Chondrocyte (in vitro differentiated cells): Measurements from ENCODE around the gene PCDH12. TPM values are rescaled to one million over a fixed set of nuclear protein-coding genes. Genes with fewer than 3 reads are reported as not detected.

Experiments used
- DNase-seq: peaks from one replicate; pipeline ENCODE4 v3.0.0; 2021; ENCODE audit warnings: mixed read lengths, low spot score
- H3K27ac Mint-ChIP-seq: one replicate; pipeline ENCODE4 v1.8.0; 2021; ENCODE audit warnings: mild to moderate bottlenecking, moderate library complexity, mixed read lengths; ENCODE audit not compliant: unreplicated experiment
- H3K27me3 Mint-ChIP-seq: 2 replicates; pipeline ENCODE4 v1.8.0; 2021; ENCODE audit warnings: low read depth, mixed read lengths
- H3K36me3 Mint-ChIP-seq: 2 replicates; pipeline ENCODE4 v1.8.0; 2021; ENCODE audit warnings: low read depth, mixed read lengths
- H3K4me1 Mint-ChIP-seq: 2 replicates; pipeline ENCODE4 v1.8.0; 2021; ENCODE audit warnings: low read depth, mild to moderate bottlenecking, mixed read lengths
- H3K4me3 Mint-ChIP-seq: one replicate; pipeline ENCODE4 v1.8.0; 2021; ENCODE audit warnings: mild to moderate bottlenecking, moderate library complexity, mixed read lengths; ENCODE audit not compliant: unreplicated experiment
- H3K9me3 Mint-ChIP-seq: 2 replicates; pipeline ENCODE4 v1.8.0; 2021; ENCODE audit warnings: low read depth, mixed read lengths
- CTCF ChIP-seq: fragments of 200-600 bp; sonication (generic); IDR thresholded peaks from 2 replicates; pipeline ENCODE4 v1.5.0; 2021; ENCODE audit warnings: antibody characterized with exemption, mild to moderate bottlenecking, moderate library complexity
- total RNA-seq: library from RNA; stranded (reverse); gene quantifications from 3 replicates; pipeline ENCODE4 v1.2.1, GENCODE V29; 2021

Gene PCDH12
- total RNA-seq, 1 donor from 2014 or later: 0.02 TPM

DNA sequence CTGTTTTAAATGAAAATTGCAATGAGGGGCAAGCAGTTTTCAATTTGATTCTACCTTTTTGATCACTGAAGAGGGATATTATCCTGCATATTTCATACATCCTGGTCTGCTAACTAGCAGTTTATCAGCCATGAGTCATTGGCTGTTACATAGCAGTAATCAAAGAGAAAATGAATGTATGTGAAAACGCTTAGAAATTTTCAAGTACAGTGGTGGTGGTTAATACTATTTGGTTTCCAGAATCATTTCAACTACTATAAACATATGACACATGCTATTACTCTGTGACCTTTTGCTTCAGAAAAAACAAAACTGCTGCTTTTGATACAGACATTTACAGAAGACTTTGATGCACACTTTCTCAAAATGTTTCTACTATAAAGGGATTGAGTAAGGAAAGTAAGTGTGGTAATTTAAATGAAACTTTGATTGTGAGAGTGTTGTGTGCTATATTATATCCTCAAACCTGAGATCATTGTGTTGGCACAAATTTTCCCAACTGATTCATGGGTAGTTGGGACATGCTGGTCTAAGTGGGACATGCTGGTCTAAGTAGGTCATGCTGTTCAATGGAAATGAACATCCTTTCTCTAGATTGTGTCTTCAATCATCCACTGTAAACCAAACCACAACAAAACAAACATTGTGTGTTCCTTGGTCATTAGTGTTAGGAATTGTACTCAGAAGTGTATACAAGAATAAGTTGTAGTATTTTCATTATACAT, 16.0 kb upstream of the PCDH12 start:
- Mint-ChIP-seq H3K4me3 (no peak overlapping the region), H3K4me1 (peaks cover 33% of the 10 kb centered on the region)

GRCh38 chr5:141969783-141970771, 12.1 kb upstream of the PCDH12 start:
- TF ChIP-seq CTCF: no peak
- Mint-ChIP-seq H3K27me3 (no peaks in the 10 kb centered on the region), H3K4me1 (peaks cover 34% of the 10 kb centered on the region), H3K9me3 (no peaks in the 10 kb centered on the region), H3K36me3 (peaks cover 12% of the 10 kb centered on the region), H3K27ac (peak overlapping the region; percentile 99), H3K4me3 (peak overlapping the region; percentile 96)
- no peak for DNase-seq

More for the DNA sequence above, 16.0 kb upstream of the PCDH12 start:
- no peak for TF ChIP-seq CTCF
- Mint-ChIP-seq H3K9me3 (no peaks in the 10 kb centered on the region), H3K27me3 (no peaks in the 10 kb centered on the region), H3K36me3 (peaks cover 27% of the 10 kb centered on the region), H3K27ac (peak overlapping the region; percentile 10)
- DNase-seq: no peak

DNA sequence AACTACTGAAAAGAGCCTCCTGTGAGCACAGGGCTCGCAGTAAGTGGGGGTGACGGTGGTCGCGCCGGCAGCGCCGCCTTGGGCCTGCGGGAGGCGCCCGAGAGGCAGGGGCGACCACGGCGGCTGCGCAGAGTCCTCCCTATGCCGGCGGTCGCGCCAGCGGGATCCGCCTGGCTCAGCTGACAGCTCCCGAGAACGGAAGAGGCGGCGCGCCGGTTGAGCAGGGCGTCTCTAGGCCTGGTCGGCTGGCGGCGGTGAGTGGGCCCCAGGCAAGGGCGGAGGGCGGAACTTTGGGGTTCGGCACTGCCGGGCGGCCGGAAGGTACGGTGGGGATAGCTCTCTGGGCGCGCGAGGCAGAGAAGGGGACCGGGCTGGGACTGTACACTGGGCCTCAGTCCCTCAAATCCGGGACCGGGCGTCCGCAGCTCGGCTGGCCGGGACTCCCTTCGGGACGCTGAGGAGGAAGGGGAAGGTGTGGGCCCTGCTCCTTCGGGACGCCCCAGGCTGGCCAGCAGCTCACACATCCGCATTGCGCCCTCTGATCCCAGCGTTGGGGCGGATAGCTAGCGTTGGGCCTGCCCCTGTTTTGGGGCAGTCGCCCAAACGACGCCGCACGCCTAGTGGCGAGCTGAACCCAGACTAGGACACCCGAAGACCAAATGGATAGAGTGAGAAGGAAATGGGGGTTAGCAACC, 11.1 kb upstream of the PCDH12 start, which contains the start of gene RNF14:
Gene RNF14 (plus strand): TSS at position 192 of the 695 bp plus-strand sequence. CDS start 4,484 bp downstream, outside the sequence.
- DNase-seq: no peak
- peak; percentile 96 for TF ChIP-seq CTCF
- Mint-ChIP-seq H3K9me3 (no peaks in the 10 kb centered on the region), H3K4me3 (peak within 1 kb of the TSS; percentile 96), H3K27me3 (no peaks in the 10 kb centered on the region), H3K36me3 (peaks cover 8% of the 10 kb centered on the region), H3K4me1 (peaks cover 26% of the 10 kb centered on the region), H3K27ac (peak within 1 kb of the TSS; percentile 99)

- no peaks in the 10 kb centered on the region for H3K27me3 Mint-ChIP-seq
- no peak for TF ChIP-seq CTCF
These were observed 8.9 kb upstream of the PCDH12 start for GRCh38 chr5:141966963-141967333.

More at GRCh38 chr5:141966963-141967333, 8.9 kb upstream of the PCDH12 start:
- Mint-ChIP-seq H3K27ac (no peak overlapping the region), H3K36me3 (peaks cover under 1% of the 10 kb centered on the region), H3K9me3 (no peaks in the 10 kb centered on the region), H3K4me3 (no peak overlapping the region), H3K4me1 (peaks cover 19% of the 10 kb centered on the region)
- no peak for DNase-seq
